Cerebellar cortex (tissue), 1 donor: ENCODE results near the gene SETBP1.

Source experiments
- DNase-seq: peaks from one replicate; pipeline ENCODE4 v3.0.0-alpha.2; 2015; ENCODE audit warnings: low spot score

Gene SETBP1

GRCh38 chr18:44679056-44679913 is 1.4 kb upstream of the SETBP1 start:
- peak; percentile 79 for DNase-seq

- peak; percentile 47 for DNase-seq
Observed at GRCh38 chr18:44679914-44680272, 795 bp upstream of the SETBP1 start.

- peak; percentile 55 for DNase-seq
Observed at GRCh38 chr18:44681076-44681970, 635 bp downstream of the SETBP1 start.

GRCh38 chr18:44682201-44682870 is 1.6 kb downstream of the SETBP1 start:
- DNase-seq = peak; percentile 40

GRCh38 chr18:44682871-44683221 is 2.2 kb downstream of the SETBP1 start:
- DNase-seq = peak; percentile 26

- no peak for DNase-seq
Observed at GRCh38 chr18:44683556-44683955, 2.9 kb downstream of the SETBP1 start.

GRCh38 chr18:44685296-44685695 is 4.6 kb downstream of the SETBP1 start:
- no peak for DNase-seq

- no peak for DNase-seq
Observed at GRCh38 chr18:44686156-44686555, 5.5 kb downstream of the SETBP1 start.

GRCh38 chr18:44687421-44687820 is 6.7 kb downstream of the SETBP1 start:
- no peak for DNase-seq

GRCh38 chr18:44689736-44690135 is 9.0 kb downstream of the SETBP1 start:
- peak; percentile 63 for DNase-seq

- no peak for DNase-seq
Observed at GRCh38 chr18:44691148-44691925, 10.6 kb downstream of the SETBP1 start.

GRCh38 chr18:44693030-44693784 is 12.5 kb downstream of the SETBP1 start:
- no peak for DNase-seq

- no peak for DNase-seq
Observed at GRCh38 chr18:44695503-44695902, 14.8 kb downstream of the SETBP1 start.

- no peak for DNase-seq
Observed at GRCh38 chr18:44696892-44697291, 16.2 kb downstream of the SETBP1 start.

GRCh38 chr18:44697315-44697714 is 16.6 kb downstream of the SETBP1 start:
- DNase-seq = no peak

- no peak for DNase-seq
Observed at GRCh38 chr18:44698518-44698917, 17.8 kb downstream of the SETBP1 start.

GRCh38 chr18:44699572-44700261 is 19.0 kb downstream of the SETBP1 start:
- DNase-seq = no peak

GRCh38 chr18:44700652-44701051 is 20.0 kb downstream of the SETBP1 start:
- DNase-seq = peak; percentile 66

GRCh38 chr18:44701227-44701626 is 20.5 kb downstream of the SETBP1 start:
- DNase-seq = no peak

GRCh38 chr18:44702594-44702993 is 21.9 kb downstream of the SETBP1 start:
- DNase-seq = no peak
